HG03045 (cell line): ENCODE data around the gene COL28A1.
"Not testable (repeated sequence)": the region's sequence is repeated elsewhere in the genome, so short reads cannot be mapped to it uniquely, and the experiment has no call there.

Source experiments
- ATAC-seq: cut with Tn5 transposase; IDR thresholded peaks from one replicate; pipeline ENCODE4 v1.9.1; 2021; ENCODE audit warnings: mild to moderate bottlenecking, moderate library complexity; ENCODE audit not compliant: unreplicated experiment

The COL28A1 gene

GRCh38 chr7:7476381-7476780 is 59.3 kb downstream of the COL28A1 start:
- ATAC-seq = no peak

- no peak for ATAC-seq
Observed at GRCh38 chr7:7475601-7476000, 60.1 kb downstream of the COL28A1 start.

- ATAC-seq = no peak
Observed at GRCh38 chr7:7474436-7474835, 61.2 kb downstream of the COL28A1 start.

GRCh38 chr7:7464991-7465765 is 70.5 kb downstream of the COL28A1 start:
- ATAC-seq = not testable (repeated sequence)

GRCh38 chr7:7454000-7454399 is 81.7 kb downstream of the COL28A1 start:
- no peak for ATAC-seq

GRCh38 chr7:7452652-7453051 is 83.0 kb downstream of the COL28A1 start:
- no peak for ATAC-seq

GRCh38 chr7:7452119-7452518 is 83.6 kb downstream of the COL28A1 start:
- ATAC-seq = no peak

- ATAC-seq = no peak
Observed at GRCh38 chr7:7449055-7449454, 86.6 kb downstream of the COL28A1 start.

- no peak for ATAC-seq
Observed at GRCh38 chr7:7446616-7447015, 89.1 kb downstream of the COL28A1 start.

- ATAC-seq = no peak
Observed at GRCh38 chr7:7443806-7444350, 91.8 kb downstream of the COL28A1 start.

GRCh38 chr7:7439564-7439963 is 96.1 kb downstream of the COL28A1 start:
- ATAC-seq = no peak

- ATAC-seq = no peak
Observed at GRCh38 chr7:7438851-7439250, 96.8 kb downstream of the COL28A1 start.

- no peak for ATAC-seq
Observed at GRCh38 chr7:7435978-7436377, 99.7 kb downstream of the COL28A1 start.

GRCh38 chr7:7434329-7434728 is 101.3 kb downstream of the COL28A1 start:
- no peak for ATAC-seq

- ATAC-seq = no peak
Observed at GRCh38 chr7:7433811-7434210, 101.9 kb downstream of the COL28A1 start.

- ATAC-seq = no peak
Observed at GRCh38 chr7:7432979-7433378, 102.7 kb downstream of the COL28A1 start.

- ATAC-seq = no peak
Observed at GRCh38 chr7:7428806-7429205, 106.9 kb downstream of the COL28A1 start.

- no peak for ATAC-seq
Observed at GRCh38 chr7:7427363-7427762, 108.3 kb downstream of the COL28A1 start.

GRCh38 chr7:7426676-7427075 is 109.0 kb downstream of the COL28A1 start:
- ATAC-seq = no peak

- ATAC-seq = no peak
Observed at GRCh38 chr7:7425321-7425720, 110.4 kb downstream of the COL28A1 start.

GRCh38 chr7:7424151-7424873 is 111.4 kb downstream of the COL28A1 start:
- ATAC-seq = peak; percentile 49

GRCh38 chr7:7422641-7423040 is 113.0 kb downstream of the COL28A1 start:
- no peak for ATAC-seq
